Measurements from ENCODE around the gene GALT.

DNA sequence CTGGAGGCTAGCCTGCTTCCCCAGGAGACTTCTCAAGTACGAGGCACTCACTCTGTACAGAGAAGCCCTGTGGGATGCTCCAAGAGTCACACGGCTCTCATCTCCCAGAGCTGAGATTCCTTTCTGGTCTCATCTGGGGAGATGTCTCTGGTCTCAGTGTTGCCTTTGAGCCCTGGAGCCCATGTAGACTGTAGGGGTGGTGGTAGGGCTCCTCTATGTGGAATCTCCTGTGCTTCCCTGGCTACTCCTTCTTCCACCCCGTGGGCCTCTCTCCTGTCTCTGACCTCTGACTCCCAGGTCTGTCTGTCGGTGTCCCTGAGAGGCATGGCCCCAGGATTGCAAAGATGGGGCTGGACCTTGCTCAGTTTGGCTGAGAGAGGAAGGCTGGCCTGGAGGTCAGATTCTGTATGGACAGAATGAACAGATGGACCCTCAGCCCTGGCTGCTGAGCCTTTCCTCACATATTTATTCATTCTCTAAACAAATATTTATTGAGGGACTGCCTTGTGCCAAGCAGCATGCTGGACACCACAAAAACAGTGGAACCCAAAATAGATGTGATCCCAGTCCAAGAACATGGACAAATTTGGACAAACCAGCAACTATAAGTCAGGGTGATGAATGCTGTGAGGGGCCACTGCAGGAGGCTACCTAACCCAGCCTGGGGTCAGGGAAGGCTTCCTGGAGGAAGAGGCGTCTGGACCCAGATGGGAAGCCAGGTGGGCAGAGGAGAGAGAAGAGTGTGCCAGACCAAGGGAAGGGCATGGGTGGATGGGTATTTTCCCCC is 42.0 kb downstream of the GALT start:
- TF ChIP-seq, protein P1, sequence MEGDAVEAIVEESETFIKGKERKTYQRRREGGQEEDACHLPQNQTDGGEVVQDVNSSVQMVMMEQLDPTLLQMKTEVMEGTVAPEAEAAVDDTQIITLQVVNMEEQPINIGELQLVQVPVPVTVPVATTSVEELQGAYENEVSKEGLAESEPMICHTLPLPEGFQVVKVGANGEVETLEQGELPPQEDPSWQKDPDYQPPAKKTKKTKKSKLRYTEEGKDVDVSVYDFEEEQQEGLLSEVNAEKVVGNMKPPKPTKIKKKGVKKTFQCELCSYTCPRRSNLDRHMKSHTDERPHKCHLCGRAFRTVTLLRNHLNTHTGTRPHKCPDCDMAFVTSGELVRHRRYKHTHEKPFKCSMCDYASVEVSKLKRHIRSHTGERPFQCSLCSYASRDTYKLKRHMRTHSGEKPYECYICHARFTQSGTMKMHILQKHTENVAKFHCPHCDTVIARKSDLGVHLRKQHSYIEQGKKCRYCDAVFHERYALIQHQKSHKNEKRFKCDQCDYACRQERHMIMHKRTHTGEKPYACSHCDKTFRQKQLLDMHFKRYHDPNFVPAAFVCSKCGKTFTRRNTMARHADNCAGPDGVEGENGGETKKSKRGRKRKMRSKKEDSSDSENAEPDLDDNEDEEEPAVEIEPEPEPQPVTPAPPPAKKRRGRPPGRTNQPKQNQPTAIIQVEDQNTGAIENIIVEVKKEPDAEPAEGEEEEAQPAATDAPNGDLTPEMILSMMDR (IDR thresholded peaks at IDR 0.05; ENCODE audit: insufficient read depth, low read length, poor library complexity, severe bottlenecking): no peak
- no peak for TF ChIP-seq EZH2phosphoT487 (conservative IDR thresholded peaks at IDR 0.05; ENCODE audit: low read length)
